GM12878 (cell line): ENCODE measurements around the gene FOXP3. TPM values are rescaled to one million over a fixed set of nuclear protein-coding genes. Genes with fewer than 3 reads are reported as not detected.

Source experiments
- ATAC-seq: fragments of 200-7000 bp; cut with Tn5 transposase; 3 replicates; pipeline ENCODE4 v1.9.1; 2020; ENCODE audit warnings: mild to moderate bottlenecking, moderate library complexity
- BruUV-seq: library from RNA; stranded (reverse); fragments of 400-500 nt; replicated peaks from 2 replicates; lab custom pipeline; 2021; lab: Mats Ljungman, UMichigan
- CTCF ChIA-PET: fragments of 300-600 bp; sonication (Branson Sonifier 250); formaldehyde crosslinking; extraction: SDS; loops from one replicate; lab custom pipeline; 2021; ENCODE audit warnings: inconsistent platforms; lab: Yijun Ruan, JAX
- POLR2A ChIA-PET: fragments of 350-600 bp; formaldehyde crosslinking; extraction: SDS; loops from one replicate; lab custom pipeline; 2021; ENCODE audit warnings: inconsistent platforms; lab: Charles Lee
- RAD21 ChIA-PET: fragments of 300-600 bp; sonication (Branson Sonifier 250); formaldehyde crosslinking; loops from one replicate; lab custom pipeline; 2023; ENCODE audit warnings: antibody characterized with exemption; ENCODE audit not compliant: unreplicated experiment; lab: Charles Lee
- SMC1A ChIA-PET: fragments of 300-600 bp; sonication (Branson Sonifier 250); formaldehyde crosslinking; loops from one replicate; lab custom pipeline; 2023; ENCODE audit not compliant: unreplicated experiment, uncharacterized antibody; lab: Charles Lee
- DNase-seq: peaks from one replicate; pipeline ENCODE4 v3.0.0-alpha.2; 2011; ENCODE audit warnings: low read depth, low spot score
- FAIRE-seq: peaks from 3 replicates; lab custom pipeline; 2011; peaks lifted over from hg19 to GRCh38; lab: Jason Lieb, UNC
- H2AFZ ChIP-seq: 2 replicates; pipeline ENCODE4 v1.6.0; 2011; ENCODE audit warnings: low read depth, low read length, control low read depth; ENCODE audit not compliant: control insufficient read depth
- H3K27ac ChIP-seq: 2 replicates; pipeline ENCODE4 v1.5.1; 2011; ENCODE audit warnings: control low read depth; ENCODE audit not compliant: control insufficient read depth, insufficient read depth
- H3K27me3 ChIP-seq, 2 experiments: replicated peaks in 1 of 2; 2 replicates each; pipeline versions ENCODE4 v1.6.0 to v1.6.1; 2011; ENCODE audit warnings: low read length in 1 of 2; ENCODE audit not compliant: control insufficient read depth in 2 of 2, insufficient read depth in 2 of 2
- H3K36me3 ChIP-seq, 2 experiments: 2 replicates each; pipeline ENCODE4 v1.5.1; 2011; ENCODE audit warnings: low read length in 1 of 2; ENCODE audit not compliant: control insufficient read depth in 2 of 2, insufficient read depth in 2 of 2
- H3K4me1 ChIP-seq: 2 replicates; pipeline ENCODE4 v1.6.1; 2011; ENCODE audit warnings: mild to moderate bottlenecking, low read length, moderate library complexity, mixed read lengths; ENCODE audit not compliant: control insufficient read depth, insufficient read depth
- H3K4me2 ChIP-seq: 2 replicates; pipeline ENCODE4 v1.6.0; 2011; ENCODE audit warnings: control low read depth; ENCODE audit not compliant: control insufficient read depth, insufficient read depth
- H3K4me3 ChIP-seq: fragments of 200-600 bp; sonication (generic); 2 replicates; pipeline ENCODE4 v1.5.1; 2016
- H3K79me2 ChIP-seq: 2 replicates; pipeline ENCODE4 v1.6.0; 2011; ENCODE audit warnings: low read length; ENCODE audit not compliant: control insufficient read depth, insufficient read depth
- H3K9ac ChIP-seq: 2 replicates; pipeline ENCODE4 v1.8.0; 2011; ENCODE audit warnings: low read length, control low read depth, mixed read lengths; ENCODE audit not compliant: control insufficient read depth, insufficient read depth
- H3K9me3 ChIP-seq: replicated peaks from 3 replicates; pipeline ENCODE4 v1.5.1; 2011; ENCODE audit warnings: mild to moderate bottlenecking, low read length; ENCODE audit not compliant: control insufficient read depth, insufficient read depth
- H4K20me1 ChIP-seq: 2 replicates; pipeline ENCODE4 v1.6.0; 2011; ENCODE audit not compliant: control insufficient read depth, insufficient read depth
- BMI1 ChIP-seq: fragments of 450-650 bp; IDR thresholded peaks from 2 replicates; pipeline ENCODE4 v1.6.1; 2016; ENCODE audit warnings: mild to moderate bottlenecking, moderate library complexity, borderline replicate concordance
- CBFB ChIP-seq: IDR thresholded peaks from 2 replicates; pipeline ENCODE4 v1.6.1; 2016; ENCODE audit warnings: antibody characterized with exemption, low read depth
- EP300 ChIP-seq, 2 experiments: fragments of 150-350 bp in 1 of 2; IDR thresholded peaks; 2 replicates each; pipeline ENCODE4 v1.6.1; 2011 to 2012; ENCODE audit warnings: low read depth in 2 of 2, low read length in 2 of 2, borderline replicate concordance in 1 of 2, improper control_type of control experiment in 1 of 2, inconsistent platforms in 1 of 2; ENCODE audit not compliant: control insufficient read depth in 1 of 2
- PAX8 ChIP-seq: fragments of 450-650 bp; IDR thresholded peaks from 2 replicates; pipeline ENCODE4 v1.6.1; 2017; ENCODE audit warnings: mild to moderate bottlenecking, moderate library complexity
- SIX5 ChIP-seq: IDR thresholded peaks from 2 replicates; pipeline ENCODE4 v1.6.1; 2011; ENCODE audit warnings: mild to moderate bottlenecking, low read depth, low read length, moderate library complexity; ENCODE audit not compliant: severe bottlenecking
- SREBF2 ChIP-seq: IDR thresholded peaks from 2 replicates; pipeline ENCODE4 v1.6.1; 2012; ENCODE audit warnings: mild to moderate bottlenecking, low read length
- TARDBP ChIP-seq: IDR thresholded peaks from 2 replicates; pipeline ENCODE4 v1.6.1; 2016; ENCODE audit warnings: borderline replicate concordance
- YBX1 ChIP-seq: fragments of 450-650 bp; IDR thresholded peaks from 2 replicates; pipeline ENCODE4 v1.6.1; 2016; ENCODE audit warnings: antibody characterized with exemption
- ZNF217 ChIP-seq: fragments of 450-650 bp; IDR thresholded peaks from 2 replicates; pipeline ENCODE4 v1.6.1; 2017; ENCODE audit warnings: antibody characterized with exemption, mild to moderate bottlenecking
- ZSCAN29 ChIP-seq: fragments of 450-650 bp; IDR thresholded peaks from 2 replicates; pipeline ENCODE4 v1.6.1; 2017; ENCODE audit warnings: mild to moderate bottlenecking, moderate library complexity
- WGBS: methylation state at CpG from one replicate; pipeline ENCODE4 v1.1.6; 2016; ENCODE audit warnings: low lambda C conversion rate; ENCODE audit not compliant: insufficient replicate concordance, insufficient coverage; ENCODE audit errors: missing lambda C conversion rate; 5-methylcytosine and 5-hydroxymethylcytosine counted together
- in situ Hi-C: fragments of 300-500 bp; cut with MboI; formaldehyde crosslinking; loops from 9 replicates; pipeline ENCODE4 v1.14.3; 2018; ENCODE audit warnings: mixed read lengths
- intact Hi-C: fragments of 100-400 bp; cut with micrococcal nuclease; formaldehyde crosslinking; loops from one replicate; pipeline ENCODE4 v1.14.2; 2022; ENCODE audit not compliant: unreplicated experiment
- polyA plus RNA-seq, 11 experiments: library from polyadenylated mRNA; depleted of rRNA in 4 of 11; unstranded in 6 of 11; stranded (reverse) in 5 of 11; fragments of >200 nt; fragmentation: Nextera tagmentation in 4 of 11; fragmentation: Illumina TruSeq in 1 of 11; extraction: Ambion mirVana in 4 of 11; extraction: Trizol in 1 of 11; gene quantifications; 1 replicate in 1 of 11; 2 replicates in 10 of 11; pipeline versions ENCODE4 v1.2.1 to v1.2.3, GENCODE V29; 2011 to 2016; ENCODE audit warnings: inconsistent platforms in 2 of 11, missing spikeins in 2 of 11, low read depth in 1 of 11
- total RNA-seq, 4 experiments: library from RNA; depleted of rRNA in 3 of 4; stranded (reverse); fragments of >200 nt in 3 of 4; fragmentation: Illumina TruSeq in 1 of 4; extraction: Trizol in 1 of 4; gene quantifications; 2 replicates each; pipeline versions ENCODE4 v1.2.1 to v1.2.3, GENCODE V29; 2013 to 2021
- TF ChIP-seq, protein P1 (sequence below): IDR thresholded peaks from 2 replicates; pipeline ENCODE4 v1.6.1; 2012; ENCODE audit warnings: low read depth, low read length, improper control_type of control experiment
- TF ChIP-seq, protein P2 (sequence below): fragments of 450-650 bp; IDR thresholded peaks from 2 replicates; pipeline ENCODE4 v1.6.1; 2017; ENCODE audit warnings: low read depth, mild to moderate bottlenecking, moderate library complexity
- TF ChIP-seq, protein P3 (sequence below): fragments of 450-650 bp; IDR thresholded peaks from 2 replicates; pipeline ENCODE4 v1.6.1; 2016; ENCODE audit warnings: mild to moderate bottlenecking

Gene FOXP3
- total and polyA plus RNA-seq, 10 of the 15 experiments (the other 5 are each of a cell fraction or from before 2014, with no cell fraction given) = 0.02 to 0.21 (median 0.08) TPM; not detected in 3

DNA sequence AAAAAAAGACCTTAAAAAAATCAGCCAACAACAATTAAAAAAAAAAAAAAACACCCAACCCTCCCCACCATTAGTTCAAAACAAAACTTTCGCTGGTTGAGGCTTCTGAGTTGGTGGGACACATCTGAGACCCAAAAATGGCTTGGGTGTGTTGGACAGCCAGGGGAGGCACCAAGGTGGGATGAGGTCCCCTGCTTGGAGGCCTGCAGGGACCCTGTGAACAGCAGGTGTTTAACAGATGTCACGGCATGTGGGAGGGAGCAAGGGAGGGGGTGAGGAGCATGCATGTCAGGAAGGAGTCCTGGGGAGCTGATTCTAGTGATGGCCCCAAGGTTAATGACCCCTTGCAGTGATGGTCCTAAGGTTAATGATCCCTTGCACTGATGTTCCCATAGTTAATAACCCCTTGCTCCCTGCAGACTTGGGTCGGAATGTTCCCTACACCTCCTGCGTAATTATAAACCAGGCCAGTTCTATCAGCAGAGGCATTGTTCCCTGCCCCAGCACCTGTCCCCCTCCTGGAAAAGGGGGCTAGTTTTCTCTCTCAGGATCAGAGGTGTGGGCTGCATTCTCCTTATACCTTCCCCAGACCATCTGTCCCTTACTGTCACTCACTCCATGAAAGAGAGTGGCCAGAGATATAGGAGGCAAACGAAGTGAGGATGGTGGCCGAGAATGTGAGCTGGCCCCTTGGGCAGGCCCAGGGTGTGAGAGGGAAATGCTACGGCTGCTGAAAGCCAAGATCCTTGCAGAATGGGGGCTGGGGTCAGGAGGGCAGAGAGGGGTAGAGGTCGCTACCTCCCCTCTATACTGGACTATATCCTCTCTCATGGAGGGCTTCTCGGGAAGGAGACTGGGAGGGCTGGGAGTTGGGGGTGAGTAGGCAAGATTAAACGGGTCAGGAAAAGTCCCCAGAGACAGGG lies 2.3 kb upstream of the FOXP3 start:
- Histone ChIP-seq H3K79me2 (peaks cover 13% of the 10 kb centered on the region), H3K4me2 (no peak overlapping the region), H3K4me3 (no peak overlapping the region), H3K9me3 (no peaks in the 10 kb centered on the region; the same call in 2 of the 3 replicates), H4K20me1 (no peaks in the 10 kb centered on the region), H3K9ac (no peak overlapping the region), H3K27me3 (no peaks in the 10 kb centered on the region), H3K4me1 (peaks cover 4% of the 10 kb centered on the region; the same call in 1 of the 2 replicates)
- BruUV-seq = no TSS peak
- ATAC-seq (no peak), FAIRE-seq (no peak)
- ChIA-PET POLR2A (interaction anchor here (0.5 kb wide), 1 partner anchor 33 kb away, joined by 3 read pairs; no protein-coding TSS in a partner anchor), CTCF (interaction anchor here (0.7 kb wide), 1 partner anchor 650 kb away, joined by 3 read pairs; no protein-coding TSS in a partner anchor), SMC1A (no interaction called here), RAD21 (no interaction called here)
- in situ Hi-C loops (loop anchor here (5.0 kb wide), 1 partner anchor 74 kb away; no protein-coding TSS in a partner anchor), intact Hi-C loops (no loop called here)
- WGBS = 42% methylated on average over 9 of the region's 10 CpGs
- TF ChIP-seq CBFB (no peak), PAX8 (no peak), EP300 (IDR thresholded peaks at IDR 0.05; ENCODE audit: borderline replicate concordance in 1 of 2, control insufficient read depth in 1 of 2, low read depth in 2 of 2, low read length in 2 of 2) (no peak), ZNF217 (no peak), SIX5 (no peak), SREBF2 (no peak), YBX1 (no peak), BMI1 (no peak), ZSCAN29 (no peak), TARDBP (no peak)
- TF ChIP-seq, protein P1, sequence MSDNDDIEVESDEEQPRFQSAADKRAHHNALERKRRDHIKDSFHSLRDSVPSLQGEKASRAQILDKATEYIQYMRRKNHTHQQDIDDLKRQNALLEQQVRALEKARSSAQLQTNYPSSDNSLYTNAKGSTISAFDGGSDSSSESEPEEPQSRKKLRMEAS = no peak
- TF ChIP-seq, protein P2, sequence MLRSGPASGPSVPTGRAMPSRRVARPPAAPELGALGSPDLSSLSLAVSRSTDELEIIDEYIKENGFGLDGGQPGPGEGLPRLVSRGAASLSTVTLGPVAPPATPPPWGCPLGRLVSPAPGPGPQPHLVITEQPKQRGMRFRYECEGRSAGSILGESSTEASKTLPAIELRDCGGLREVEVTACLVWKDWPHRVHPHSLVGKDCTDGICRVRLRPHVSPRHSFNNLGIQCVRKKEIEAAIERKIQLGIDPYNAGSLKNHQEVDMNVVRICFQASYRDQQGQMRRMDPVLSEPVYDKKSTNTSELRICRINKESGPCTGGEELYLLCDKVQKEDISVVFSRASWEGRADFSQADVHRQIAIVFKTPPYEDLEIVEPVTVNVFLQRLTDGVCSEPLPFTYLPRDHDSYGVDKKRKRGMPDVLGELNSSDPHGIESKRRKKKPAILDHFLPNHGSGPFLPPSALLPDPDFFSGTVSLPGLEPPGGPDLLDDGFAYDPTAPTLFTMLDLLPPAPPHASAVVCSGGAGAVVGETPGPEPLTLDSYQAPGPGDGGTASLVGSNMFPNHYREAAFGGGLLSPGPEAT = no peak
- TF ChIP-seq, protein P3, sequence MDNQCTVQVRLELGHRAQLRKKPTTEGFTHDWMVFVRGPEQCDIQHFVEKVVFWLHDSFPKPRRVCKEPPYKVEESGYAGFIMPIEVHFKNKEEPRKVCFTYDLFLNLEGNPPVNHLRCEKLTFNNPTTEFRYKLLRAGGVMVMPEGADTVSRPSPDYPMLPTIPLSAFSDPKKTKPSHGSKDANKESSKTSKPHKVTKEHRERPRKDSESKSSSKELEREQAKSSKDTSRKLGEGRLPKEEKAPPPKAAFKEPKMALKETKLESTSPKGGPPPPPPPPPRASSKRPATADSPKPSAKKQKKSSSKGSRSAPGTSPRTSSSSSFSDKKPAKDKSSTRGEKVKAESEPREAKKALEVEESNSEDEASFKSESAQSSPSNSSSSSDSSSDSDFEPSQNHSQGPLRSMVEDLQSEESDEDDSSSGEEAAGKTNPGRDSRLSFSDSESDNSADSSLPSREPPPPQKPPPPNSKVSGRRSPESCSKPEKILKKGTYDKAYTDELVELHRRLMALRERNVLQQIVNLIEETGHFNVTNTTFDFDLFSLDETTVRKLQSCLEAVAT = no peak
- TF ChIP-seq, all 136 proteins: peak for 0
- Histone ChIP-seq H3K36me3 (no peaks in the 10 kb centered on the region), H2AFZ (no peak overlapping the region), H3K27ac (no peak overlapping the region)
- no peak for DNase-seq
